Sigmoid colon (tissue), 7 donors: ENCODE measurements around the gene BRINP3. TPM values are rescaled to one million over a fixed set of nuclear protein-coding genes. Genes with fewer than 3 reads are reported as not detected.

Experiments
- DNase-seq: peaks from one replicate; pipeline ENCODE4 v3.0.0-alpha.2; 2019
- H3K27ac ChIP-seq, 4 donors: fragments of 200-600 bp; sonication (generic); one replicate each; pipeline ENCODE4 v1.5.1; 2016 to 2019; ENCODE audit warnings: mild to moderate bottlenecking in 1 of 4
- H3K27me3 ChIP-seq, 3 donors: fragments of 200-600 bp; sonication (generic); one replicate each; pipeline ENCODE4 v1.5.1; 2019; ENCODE audit warnings: mild to moderate bottlenecking in 1 of 3
- H3K36me3 ChIP-seq, 4 donors: fragments of 200-600 bp; sonication (generic); one replicate each; pipeline ENCODE4 v1.5.1; 2016 to 2019
- H3K4me1 ChIP-seq, 4 donors: fragments of 200-600 bp; sonication (generic); one replicate each; pipeline ENCODE4 v1.5.1; 2017 to 2019
- H3K4me3 ChIP-seq, 4 donors: fragments of 200-600 bp; sonication (generic); one replicate each; pipeline ENCODE4 v1.5.1; 2017 to 2019; ENCODE audit warnings: mild to moderate bottlenecking in 2 of 4, moderate library complexity in 1 of 4
- H3K9me3 ChIP-seq, 4 donors: fragments of 200-600 bp in 3 of 4; sonication (generic) in 3 of 4; one replicate each; pipeline versions ENCODE4 v1.5.1 to v1.6.1; 2013 to 2019
- EP300 ChIP-seq, 4 donors: sonication (generic); formaldehyde crosslinking; IDR thresholded peaks; one replicate each; pipeline ENCODE4 v1.6.1; 2017; ENCODE audit warnings: antibody characterized with exemption in 4 of 4
- POLR2A ChIP-seq, 2 donors: fragments of 450-650 bp; IDR thresholded peaks; one replicate each; pipeline ENCODE4 v1.6.1; 2016; ENCODE audit warnings: antibody characterized with exemption in 2 of 2, mild to moderate bottlenecking in 2 of 2, moderate library complexity in 2 of 2
- POLR2AphosphoS5 ChIP-seq, 4 donors: sonication (generic); formaldehyde crosslinking; IDR thresholded peaks; one replicate each; pipeline ENCODE4 v1.6.1; 2017; ENCODE audit warnings: antibody characterized with exemption in 4 of 4
- WGBS, 2 donors: extraction: QIAGEN DNeasy Blood & Tissue Kit; methylation state at CpG; one replicate each; pipeline ENCODE4 v1.1.7; 2013; 5-methylcytosine and 5-hydroxymethylcytosine counted together
- intact Hi-C: fragments of 100-400 bp; cut with DNase I; formaldehyde crosslinking; loops from one replicate; pipeline ENCODE4 v1.15.1; 2023
- polyA plus RNA-seq, 3 donors: library from polyadenylated mRNA; stranded (reverse); fragments of 200-250 nt; gene quantifications; one replicate each; pipeline ENCODE4 v1.2.3, GENCODE V29; 2013
- total RNA-seq, 4 donors: library from RNA; depleted of rRNA; stranded (reverse); fragments of >200 nt; gene quantifications; one replicate each; pipeline ENCODE4 v1.1.0, GENCODE V29; 2016
- TF ChIP-seq, protein P1 (sequence below), 4 experiments: fragments of 450-650 bp in 3 of 4; fragments of 200-600 bp in 1 of 4; IDR thresholded peaks; one replicate each; pipeline ENCODE4 v1.5.1; 2016 to 2019; ENCODE audit warnings: antibody characterized with exemption in 4 of 4, mild to moderate bottlenecking in 3 of 4, moderate library complexity in 2 of 4
- donor health status: healthy with polysubstance abuse.
- donor health status: Bipolar disorder and iron deficiency.
- donor health status: healthy.

The BRINP3 gene
- total and polyA plus RNA-seq, 7 donors, result 0.16 to 3.7 (median 2.3) TPM; not detected in 1

GRCh38 chr1:190456129-190456528 lies 21.5 kb downstream of the BRINP3 start:
- no peaks in the 10 kb centered on the region for H3K4me1 ChIP-seq
- 86 to 90% methylated on average over 3 of the region's 3 CpGs for WGBS, 2 donors
- no peaks in the 10 kb centered on the region for H3K9me3 ChIP-seq
- H3K27ac ChIP-seq, result no peak overlapping the region
- intact Hi-C loops, result no loop called here
- H3K36me3 ChIP-seq, result no peaks in the 10 kb centered on the region
- H3K4me3 ChIP-seq, result no peak overlapping the region
- DNase-seq, result no peak
- TF ChIP-seq POLR2AphosphoS5 (IDR thresholded peaks at IDR 0.05) (no peak), POLR2A (IDR thresholded peaks at IDR 0.05) (no peak), EP300 (IDR thresholded peaks at IDR 0.05) (no peak)
- TF ChIP-seq, protein P1, sequence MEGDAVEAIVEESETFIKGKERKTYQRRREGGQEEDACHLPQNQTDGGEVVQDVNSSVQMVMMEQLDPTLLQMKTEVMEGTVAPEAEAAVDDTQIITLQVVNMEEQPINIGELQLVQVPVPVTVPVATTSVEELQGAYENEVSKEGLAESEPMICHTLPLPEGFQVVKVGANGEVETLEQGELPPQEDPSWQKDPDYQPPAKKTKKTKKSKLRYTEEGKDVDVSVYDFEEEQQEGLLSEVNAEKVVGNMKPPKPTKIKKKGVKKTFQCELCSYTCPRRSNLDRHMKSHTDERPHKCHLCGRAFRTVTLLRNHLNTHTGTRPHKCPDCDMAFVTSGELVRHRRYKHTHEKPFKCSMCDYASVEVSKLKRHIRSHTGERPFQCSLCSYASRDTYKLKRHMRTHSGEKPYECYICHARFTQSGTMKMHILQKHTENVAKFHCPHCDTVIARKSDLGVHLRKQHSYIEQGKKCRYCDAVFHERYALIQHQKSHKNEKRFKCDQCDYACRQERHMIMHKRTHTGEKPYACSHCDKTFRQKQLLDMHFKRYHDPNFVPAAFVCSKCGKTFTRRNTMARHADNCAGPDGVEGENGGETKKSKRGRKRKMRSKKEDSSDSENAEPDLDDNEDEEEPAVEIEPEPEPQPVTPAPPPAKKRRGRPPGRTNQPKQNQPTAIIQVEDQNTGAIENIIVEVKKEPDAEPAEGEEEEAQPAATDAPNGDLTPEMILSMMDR (IDR thresholded peaks at IDR 0.05), result no peak
- H3K27me3 ChIP-seq, result no peaks in the 10 kb centered on the region

DNA sequence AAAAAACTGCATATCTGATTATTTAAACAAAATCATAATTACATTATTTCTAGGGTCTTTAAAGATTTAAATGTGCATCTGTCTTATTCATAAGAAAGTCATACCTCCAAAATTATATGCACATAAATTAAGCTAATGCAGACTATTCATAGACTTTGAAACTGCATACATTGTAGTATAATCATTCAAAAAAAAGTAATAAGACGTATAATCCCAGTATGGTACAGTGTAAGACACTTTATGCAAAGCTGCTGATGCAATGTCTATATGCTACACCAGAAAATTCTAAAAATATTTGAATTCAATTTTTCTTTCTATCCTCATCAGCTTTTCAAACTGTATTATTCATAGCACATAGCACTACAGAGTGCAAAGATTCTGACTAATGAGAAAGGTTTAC lies 22.0 kb downstream of the BRINP3 start:
- no peaks in the 10 kb centered on the region for H3K9me3 ChIP-seq
- intact Hi-C loops, result no loop called here
- no peak for TF ChIP-seq POLR2A (IDR thresholded peaks at IDR 0.05)
- no peaks in the 10 kb centered on the region for H3K27me3 ChIP-seq
- H3K4me3 ChIP-seq, result no peak overlapping the region
- no peaks in the 10 kb centered on the region for H3K4me1 ChIP-seq
- H3K27ac ChIP-seq, result no peak overlapping the region
- no peak for DNase-seq
- H3K36me3 ChIP-seq, result no peaks in the 10 kb centered on the region
- WGBS, 2 donors, result 80 to 85% methylated on average over 1 of the region's 1 CpG

DNA sequence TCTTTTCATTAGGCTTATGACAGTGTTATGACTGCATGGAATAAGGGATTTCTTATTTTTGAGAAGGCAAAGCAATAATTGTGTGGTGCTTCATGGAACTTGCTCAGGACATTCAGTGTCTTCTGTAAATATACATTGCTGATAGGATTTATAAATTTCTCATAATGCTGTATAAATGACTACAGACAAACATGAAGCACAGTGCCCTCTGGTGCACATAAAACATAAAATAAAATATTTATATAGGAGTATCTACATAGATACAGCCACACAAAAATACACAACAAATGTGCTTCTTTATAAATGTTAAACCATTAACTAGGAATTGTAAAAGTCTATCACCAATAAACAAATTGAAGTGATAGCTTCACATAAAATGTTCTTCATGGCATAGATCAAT lies 24.1 kb downstream of the BRINP3 start:
- Histone ChIP-seq H3K36me3 (no peaks in the 10 kb centered on the region), H3K27ac (no peak overlapping the region), H3K27me3 (no peaks in the 10 kb centered on the region), H3K4me1 (no peaks in the 10 kb centered on the region), H3K4me3 (no peak overlapping the region), H3K9me3 (no peaks in the 10 kb centered on the region)
- no peak for DNase-seq
- intact Hi-C loops, result no loop called here
- no peak for TF ChIP-seq POLR2A (IDR thresholded peaks at IDR 0.05)
- TF ChIP-seq POLR2AphosphoS5 (IDR thresholded peaks at IDR 0.05), result no peak
- TF ChIP-seq EP300 (IDR thresholded peaks at IDR 0.05), result no peak
- TF ChIP-seq, protein P1 (IDR thresholded peaks at IDR 0.05), result no peak

GRCh38 chr1:190452272-190452848 lies 25.3 kb downstream of the BRINP3 start:
- WGBS, 2 donors, result 88 to 92% methylated on average over 17 of the region's 17 CpGs
- no peak for DNase-seq
- H3K9me3 ChIP-seq, result no peaks in the 10 kb centered on the region
- H3K36me3 ChIP-seq, result no peaks in the 10 kb centered on the region
- H3K27me3 ChIP-seq, result no peaks in the 10 kb centered on the region
- intact Hi-C loops, result no loop called here
- no peak for TF ChIP-seq POLR2AphosphoS5 (IDR thresholded peaks at IDR 0.05)
- TF ChIP-seq, protein P1 (IDR thresholded peaks at IDR 0.05), result no peak
- TF ChIP-seq POLR2A (IDR thresholded peaks at IDR 0.05), result no peak
- TF ChIP-seq EP300 (IDR thresholded peaks at IDR 0.05), result no peak
- H3K4me3 ChIP-seq, result no peak overlapping the region
- H3K27ac ChIP-seq, result no peak overlapping the region
- H3K4me1 ChIP-seq, result no peaks in the 10 kb centered on the region

DNA sequence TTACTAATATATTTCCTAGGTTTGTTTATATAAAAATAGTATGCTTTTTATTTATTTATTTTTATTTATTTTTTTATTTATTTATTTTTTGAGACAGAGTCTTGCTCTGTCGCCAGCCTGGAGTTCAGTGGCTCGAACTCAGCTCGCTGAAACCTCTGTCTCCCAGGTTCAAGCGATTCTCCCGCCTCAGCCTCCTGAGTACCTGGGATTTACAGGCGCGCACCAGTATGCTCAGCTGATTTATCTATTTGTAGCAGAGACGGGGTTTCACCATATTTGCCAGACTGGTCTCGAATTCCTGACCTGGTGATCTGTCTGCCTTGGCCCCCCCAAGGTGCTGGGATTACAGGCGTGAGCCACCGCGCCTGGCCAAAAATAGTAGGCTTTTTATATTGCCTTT lies 33.2 kb downstream of the BRINP3 start:
- H3K4me3 ChIP-seq, result no peak overlapping the region
- H3K27me3 ChIP-seq, result no peaks in the 10 kb centered on the region
- 96% methylated on average over 12 of the region's 12 CpGs for WGBS, 2 donors
- intact Hi-C loops, result no loop called here
- H3K9me3 ChIP-seq, result no peaks in the 10 kb centered on the region
- no peak overlapping the region for H3K27ac ChIP-seq
- TF ChIP-seq, protein P1 (IDR thresholded peaks at IDR 0.05), result no peak
- TF ChIP-seq EP300 (IDR thresholded peaks at IDR 0.05) (no peak), POLR2A (IDR thresholded peaks at IDR 0.05) (no peak), POLR2AphosphoS5 (IDR thresholded peaks at IDR 0.05) (no peak)
- H3K4me1 ChIP-seq, result no peaks in the 10 kb centered on the region
- no peak for DNase-seq
- no peaks in the 10 kb centered on the region for H3K36me3 ChIP-seq
